Measurements from ENCODE around the gene GKN2. TPM values are rescaled to one million over a fixed set of nuclear protein-coding genes. Genes with fewer than 3 reads are reported as not detected.

Gene GKN2
- total RNA-seq, 1 donor from 2014 or later, result not detected

DNA sequence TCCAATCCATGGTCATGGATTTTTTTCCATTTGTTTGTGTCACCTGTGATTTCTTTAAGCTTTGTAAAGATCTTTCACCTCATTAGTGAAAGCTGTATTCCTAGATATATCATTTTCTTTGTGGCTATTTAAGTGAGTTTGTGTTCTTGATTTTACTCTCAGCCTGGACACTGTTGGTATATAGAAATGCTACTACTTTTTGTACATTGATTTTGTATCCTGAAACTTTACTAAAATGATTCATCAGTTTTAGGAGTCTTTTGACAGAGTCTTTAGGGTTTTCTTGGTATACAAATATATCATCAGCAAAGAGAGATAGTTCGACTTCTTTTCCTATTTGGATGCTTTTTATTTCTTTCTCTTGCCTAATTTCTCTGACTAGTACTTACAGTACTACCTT, 12.3 kb downstream of the GKN2 start:
- Histone ChIP-seq H3K27me3 (ENCODE audit: control insufficient read depth in 3 of 3, insufficient read depth in 3 of 3, low read length in 3 of 3) (no peaks in the 10 kb centered on the region), H3K4me3 (ENCODE audit: low read length in 3 of 3) (no peak overlapping the region), H3K9me3 (ENCODE audit: control insufficient read depth in 3 of 3, low read length in 3 of 3) (no peaks in the 10 kb centered on the region), H3K36me3 (ENCODE audit: control insufficient read depth in 3 of 3, insufficient read depth in 3 of 3, low read length in 3 of 3) (no peaks in the 10 kb centered on the region), H3K4me1 (ENCODE audit: control insufficient read depth in 3 of 3, insufficient read depth in 3 of 3, low read length in 3 of 3) (peaks cover 0 to 3% (median 3%) of the 10 kb centered on the region in 3 donors), H3K9ac (ENCODE audit: low read depth in 1 of 3, low read length in 3 of 3) (no peak overlapping the region), H3K27ac (ENCODE audit: low read depth, low read length) (no peak overlapping the region)

DNA sequence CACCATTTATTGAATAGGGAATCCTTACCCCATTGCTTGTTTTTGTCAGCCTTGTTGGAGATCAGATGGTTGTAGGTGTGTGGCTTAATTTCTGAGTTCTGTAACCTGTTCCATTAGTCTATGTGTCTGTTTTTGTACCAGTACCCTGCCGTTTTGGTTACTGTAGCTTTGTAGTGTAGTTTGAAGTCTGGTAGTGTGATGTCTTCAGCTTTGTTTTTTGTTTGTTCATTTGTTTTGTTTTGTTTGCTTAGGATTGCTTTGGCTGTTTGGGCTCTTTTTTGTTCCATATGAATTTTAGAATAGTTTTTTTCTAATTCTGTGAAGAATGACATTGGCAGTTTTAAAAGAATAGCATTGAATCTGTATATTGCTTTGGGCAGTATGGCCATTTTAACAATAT, 12.7 kb downstream of the GKN2 start:
- no peak overlapping the region for H3K4me3 ChIP-seq (ENCODE audit: low read length in 3 of 3)
- no peaks in the 10 kb centered on the region for H3K36me3 ChIP-seq (ENCODE audit: control insufficient read depth in 3 of 3, insufficient read depth in 3 of 3, low read length in 3 of 3)
- no peak overlapping the region for H3K9ac ChIP-seq (ENCODE audit: low read depth in 1 of 3, low read length in 3 of 3)
- H3K27ac ChIP-seq (ENCODE audit: low read depth, low read length), result no peak overlapping the region
- peaks cover 0 to 3% (median 3%) of the 10 kb centered on the region in 3 donors for H3K4me1 ChIP-seq (ENCODE audit: control insufficient read depth in 3 of 3, insufficient read depth in 3 of 3, low read length in 3 of 3)
- H3K27me3 ChIP-seq (ENCODE audit: control insufficient read depth in 3 of 3, insufficient read depth in 3 of 3, low read length in 3 of 3), result no peaks in the 10 kb centered on the region
- no peaks in the 10 kb centered on the region for H3K9me3 ChIP-seq (ENCODE audit: control insufficient read depth in 3 of 3, low read length in 3 of 3)

DNA sequence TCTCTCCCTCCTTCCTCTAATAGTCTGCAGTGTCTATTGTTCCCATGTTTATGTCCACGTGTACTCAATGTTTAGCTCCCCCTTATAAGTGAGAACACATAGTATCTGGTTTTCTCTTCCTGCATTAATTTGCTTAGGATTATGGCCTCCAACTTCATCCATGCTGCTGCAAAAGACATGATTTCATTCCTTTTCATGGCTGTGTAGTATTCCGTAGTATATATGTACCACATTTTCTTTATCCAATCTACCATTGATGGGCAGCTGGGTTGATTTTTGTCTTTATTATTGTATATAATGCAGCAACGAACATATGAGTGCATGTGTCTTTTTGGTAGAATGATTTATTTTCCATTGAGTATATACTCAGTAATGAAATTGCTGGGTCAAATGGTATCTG, 13.8 kb downstream of the GKN2 start:
- Histone ChIP-seq H3K36me3 (ENCODE audit: control insufficient read depth in 3 of 3, insufficient read depth in 3 of 3, low read length in 3 of 3) (no peaks in the 10 kb centered on the region), H3K4me3 (ENCODE audit: low read length in 3 of 3) (no peak overlapping the region), H3K9ac (ENCODE audit: low read depth in 1 of 3, low read length in 3 of 3) (no peak overlapping the region), H3K27ac (ENCODE audit: low read depth, low read length) (no peak overlapping the region), H3K27me3 (ENCODE audit: control insufficient read depth in 3 of 3, insufficient read depth in 3 of 3, low read length in 3 of 3) (no peaks in the 10 kb centered on the region), H3K9me3 (ENCODE audit: control insufficient read depth in 3 of 3, low read length in 3 of 3) (no peaks in the 10 kb centered on the region), H3K4me1 (ENCODE audit: control insufficient read depth in 3 of 3, insufficient read depth in 3 of 3, low read length in 3 of 3) (peaks cover 0 to 3% (median 3%) of the 10 kb centered on the region in 3 donors)

DNA sequence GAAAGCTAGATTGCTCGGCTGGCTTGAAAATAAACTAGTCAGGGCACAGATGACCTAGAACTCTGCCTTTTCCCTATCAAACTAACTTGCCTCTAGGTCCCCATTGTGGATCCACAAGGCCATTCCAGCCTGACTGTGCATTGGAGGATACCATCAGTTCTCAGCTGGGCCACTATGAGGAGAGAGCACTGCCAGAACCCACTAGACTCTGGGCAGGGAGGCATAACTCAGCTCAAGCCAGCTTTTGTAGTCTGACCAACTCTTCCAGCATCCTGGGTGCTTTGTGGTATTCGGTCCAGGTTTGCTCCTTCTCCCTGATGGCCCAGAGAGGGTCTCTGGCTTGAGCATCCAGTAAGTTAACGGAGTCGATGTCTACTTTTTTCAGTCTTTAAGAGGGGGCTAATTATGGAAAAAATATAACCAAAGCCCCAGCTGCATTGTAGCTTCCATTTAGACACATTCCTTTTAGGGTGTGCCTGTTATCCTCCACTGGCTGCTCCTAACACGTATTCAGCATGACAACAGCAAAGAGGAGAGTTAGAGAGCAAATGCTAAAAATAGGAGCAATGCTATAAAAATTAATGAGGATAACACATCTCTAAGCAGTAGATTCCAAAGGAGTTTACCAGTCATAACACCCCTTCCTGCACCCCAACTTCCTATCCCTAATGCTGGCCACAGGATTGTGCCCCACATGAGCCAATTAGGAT, 15.2 kb downstream of the GKN2 start:
- H3K4me3 ChIP-seq (ENCODE audit: low read length in 3 of 3), result no peak overlapping the region
- H3K4me1 ChIP-seq (ENCODE audit: control insufficient read depth in 3 of 3, insufficient read depth in 3 of 3, low read length in 3 of 3), result no peaks in the 10 kb centered on the region
- no peak overlapping the region for H3K27ac ChIP-seq (ENCODE audit: low read depth, low read length)
- no peaks in the 10 kb centered on the region for H3K9me3 ChIP-seq (ENCODE audit: control insufficient read depth in 3 of 3, low read length in 3 of 3)
- H3K27me3 ChIP-seq (ENCODE audit: control insufficient read depth in 3 of 3, insufficient read depth in 3 of 3, low read length in 3 of 3), result no peaks in the 10 kb centered on the region
- H3K36me3 ChIP-seq (ENCODE audit: control insufficient read depth in 3 of 3, insufficient read depth in 3 of 3, low read length in 3 of 3), result no peaks in the 10 kb centered on the region
- H3K9ac ChIP-seq (ENCODE audit: low read depth in 1 of 3, low read length in 3 of 3), result no peak overlapping the region

DNA sequence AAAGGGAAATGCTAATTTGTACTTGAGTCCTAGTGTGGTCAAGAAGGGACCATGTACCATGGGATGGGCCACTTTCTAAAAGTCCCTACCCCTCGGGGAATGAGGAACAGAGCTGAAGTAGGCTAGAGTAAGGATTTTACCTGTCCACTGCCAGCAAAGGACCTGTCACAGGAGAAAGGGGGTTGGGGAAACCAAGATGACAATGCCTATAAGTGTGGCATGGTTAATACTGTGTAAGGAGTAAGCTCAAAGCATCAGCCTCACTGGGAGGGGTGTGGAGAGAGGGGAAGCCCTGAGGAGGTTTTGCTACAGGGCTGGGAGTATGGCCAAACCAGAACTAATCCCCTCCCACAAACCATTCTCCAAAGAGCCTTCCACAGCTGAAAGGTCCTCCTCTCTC, 15.8 kb downstream of the GKN2 start:
- H3K9ac ChIP-seq (ENCODE audit: low read depth in 1 of 3, low read length in 3 of 3), result no peak overlapping the region
- H3K27me3 ChIP-seq (ENCODE audit: control insufficient read depth in 3 of 3, insufficient read depth in 3 of 3, low read length in 3 of 3), result peaks cover 0 to 3% (median 0%) of the 10 kb centered on the region in 3 donors
- H3K9me3 ChIP-seq (ENCODE audit: control insufficient read depth in 3 of 3, low read length in 3 of 3), result no peaks in the 10 kb centered on the region
- no peak overlapping the region for H3K4me3 ChIP-seq (ENCODE audit: low read length in 3 of 3)
- no peaks in the 10 kb centered on the region for H3K36me3 ChIP-seq (ENCODE audit: control insufficient read depth in 3 of 3, insufficient read depth in 3 of 3, low read length in 3 of 3)
- no peaks in the 10 kb centered on the region for H3K4me1 ChIP-seq (ENCODE audit: control insufficient read depth in 3 of 3, insufficient read depth in 3 of 3, low read length in 3 of 3)
- no peak overlapping the region for H3K27ac ChIP-seq (ENCODE audit: low read depth, low read length)

DNA sequence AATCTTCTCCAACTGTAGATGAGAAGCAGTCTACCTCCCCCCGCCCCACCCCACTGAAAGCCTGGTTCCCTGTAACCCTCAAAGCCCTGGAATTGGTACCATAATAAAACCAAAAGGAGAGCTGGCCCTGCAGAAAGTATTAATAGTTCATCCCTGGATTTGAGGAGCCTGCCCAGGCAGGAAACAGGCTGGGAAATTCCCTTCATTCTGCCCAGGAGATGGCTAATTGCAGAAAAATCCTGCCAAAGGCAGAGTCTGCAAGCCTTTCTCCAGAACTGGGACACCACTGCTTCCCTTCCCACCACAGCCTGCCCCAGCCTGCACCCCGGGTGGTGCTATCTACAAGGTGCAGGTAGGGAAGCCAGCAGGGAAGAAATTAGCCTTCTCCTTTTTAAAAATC, 16.3 kb downstream of the GKN2 start:
- Histone ChIP-seq H3K4me3 (ENCODE audit: low read length in 3 of 3) (no peak overlapping the region), H3K36me3 (ENCODE audit: control insufficient read depth in 3 of 3, insufficient read depth in 3 of 3, low read length in 3 of 3) (no peaks in the 10 kb centered on the region), H3K4me1 (ENCODE audit: control insufficient read depth in 3 of 3, insufficient read depth in 3 of 3, low read length in 3 of 3) (no peaks in the 10 kb centered on the region), H3K27ac (ENCODE audit: low read depth, low read length) (no peak overlapping the region), H3K9me3 (ENCODE audit: control insufficient read depth in 3 of 3, low read length in 3 of 3) (no peaks in the 10 kb centered on the region), H3K27me3 (ENCODE audit: control insufficient read depth in 3 of 3, insufficient read depth in 3 of 3, low read length in 3 of 3) (peaks cover 0 to 3% (median 0%) of the 10 kb centered on the region in 3 donors), H3K9ac (ENCODE audit: low read depth in 1 of 3, low read length in 3 of 3) (no peak overlapping the region)

DNA sequence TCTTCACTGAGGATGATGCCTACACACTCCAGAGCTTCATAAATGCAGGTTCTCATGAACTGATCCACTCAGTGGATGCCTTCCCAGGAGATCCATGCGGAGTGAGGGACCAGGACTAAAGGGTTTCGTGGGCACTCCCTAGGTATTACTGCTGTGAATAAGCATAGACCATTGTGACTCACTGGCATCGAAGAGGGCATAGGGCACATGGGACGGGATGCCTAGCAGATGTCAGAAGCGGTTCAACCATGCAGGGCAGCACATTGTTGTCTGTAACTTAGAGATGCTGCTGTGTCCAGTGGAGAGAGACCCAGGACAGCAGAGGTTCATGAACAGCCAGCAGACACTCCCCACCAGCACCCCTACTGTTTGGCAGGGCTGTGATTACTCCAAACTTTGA, 17.2 kb downstream of the GKN2 start:
- no peaks in the 10 kb centered on the region for H3K9me3 ChIP-seq (ENCODE audit: control insufficient read depth in 3 of 3, low read length in 3 of 3)
- H3K4me1 ChIP-seq (ENCODE audit: control insufficient read depth in 3 of 3, insufficient read depth in 3 of 3, low read length in 3 of 3), result no peaks in the 10 kb centered on the region
- peaks cover 0 to 3% (median 0%) of the 10 kb centered on the region in 3 donors for H3K27me3 ChIP-seq (ENCODE audit: control insufficient read depth in 3 of 3, insufficient read depth in 3 of 3, low read length in 3 of 3)
- no peak overlapping the region for H3K9ac ChIP-seq (ENCODE audit: low read depth in 1 of 3, low read length in 3 of 3)
- H3K36me3 ChIP-seq (ENCODE audit: control insufficient read depth in 3 of 3, insufficient read depth in 3 of 3, low read length in 3 of 3), result no peaks in the 10 kb centered on the region
- H3K27ac ChIP-seq (ENCODE audit: low read depth, low read length), result no peak overlapping the region
- H3K4me3 ChIP-seq (ENCODE audit: low read length in 3 of 3), result no peak overlapping the region

DNA sequence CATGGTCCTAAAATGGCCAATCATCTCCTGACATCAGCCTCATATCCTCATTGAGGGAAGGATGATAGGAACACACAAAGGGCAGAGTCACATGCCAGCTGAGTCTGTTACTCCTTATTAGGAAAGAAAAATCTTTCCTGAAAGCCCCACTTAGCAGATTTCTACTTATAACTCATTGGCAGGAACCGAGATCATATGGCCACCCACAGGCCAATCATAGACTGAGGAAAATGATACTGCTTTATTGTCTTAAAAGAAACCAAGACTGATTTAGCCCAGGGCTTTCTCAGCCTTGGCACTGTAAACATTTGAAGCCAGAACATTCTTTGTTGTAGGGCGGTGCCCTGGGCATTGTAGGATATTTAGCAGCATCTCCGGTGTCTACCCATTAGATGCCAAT, 18.7 kb downstream of the GKN2 start:
- Histone ChIP-seq H3K27me3 (ENCODE audit: control insufficient read depth in 3 of 3, insufficient read depth in 3 of 3, low read length in 3 of 3) (peaks cover 0 to 3% (median 0%) of the 10 kb centered on the region in 3 donors), H3K4me3 (ENCODE audit: low read length in 3 of 3) (no peak overlapping the region), H3K9ac (ENCODE audit: low read depth in 1 of 3, low read length in 3 of 3) (no peak overlapping the region), H3K9me3 (ENCODE audit: control insufficient read depth in 3 of 3, low read length in 3 of 3) (no peaks in the 10 kb centered on the region), H3K36me3 (ENCODE audit: control insufficient read depth in 3 of 3, insufficient read depth in 3 of 3, low read length in 3 of 3) (no peaks in the 10 kb centered on the region), H3K27ac (ENCODE audit: low read depth, low read length) (no peak overlapping the region), H3K4me1 (ENCODE audit: control insufficient read depth in 3 of 3, insufficient read depth in 3 of 3, low read length in 3 of 3) (no peaks in the 10 kb centered on the region)

DNA sequence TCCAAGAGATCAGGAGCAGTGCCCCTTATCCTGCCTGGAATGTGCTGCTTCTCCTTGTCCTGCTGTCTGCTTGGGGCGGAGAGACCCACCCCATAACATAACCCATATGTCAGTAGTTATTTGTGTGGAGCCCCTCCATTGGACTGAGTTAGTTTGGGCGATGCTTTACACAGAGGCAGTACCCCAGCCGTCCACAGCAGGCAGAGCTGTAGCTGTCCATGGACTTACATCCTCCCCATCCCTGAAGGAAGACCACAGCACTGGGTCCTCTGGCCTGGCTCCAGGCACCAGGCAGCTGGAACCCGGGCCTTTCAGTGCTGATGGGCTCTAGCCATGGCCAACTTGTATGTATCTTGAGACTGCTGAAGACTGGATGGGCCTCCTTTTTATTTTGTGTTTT, 20.3 kb downstream of the GKN2 start:
- H3K36me3 ChIP-seq (ENCODE audit: control insufficient read depth in 3 of 3, insufficient read depth in 3 of 3, low read length in 3 of 3), result no peaks in the 10 kb centered on the region
- no peaks in the 10 kb centered on the region for H3K4me1 ChIP-seq (ENCODE audit: control insufficient read depth in 3 of 3, insufficient read depth in 3 of 3, low read length in 3 of 3)
- no peak overlapping the region for H3K4me3 ChIP-seq (ENCODE audit: low read length in 3 of 3)
- peaks cover 0 to 5% (median 3%) of the 10 kb centered on the region in 3 donors for H3K27me3 ChIP-seq (ENCODE audit: control insufficient read depth in 3 of 3, insufficient read depth in 3 of 3, low read length in 3 of 3)
- no peak overlapping the region for H3K9ac ChIP-seq (ENCODE audit: low read depth in 1 of 3, low read length in 3 of 3)
- H3K27ac ChIP-seq (ENCODE audit: low read depth, low read length), result no peak overlapping the region
- H3K9me3 ChIP-seq (ENCODE audit: control insufficient read depth in 3 of 3, low read length in 3 of 3), result no peaks in the 10 kb centered on the region

DNA sequence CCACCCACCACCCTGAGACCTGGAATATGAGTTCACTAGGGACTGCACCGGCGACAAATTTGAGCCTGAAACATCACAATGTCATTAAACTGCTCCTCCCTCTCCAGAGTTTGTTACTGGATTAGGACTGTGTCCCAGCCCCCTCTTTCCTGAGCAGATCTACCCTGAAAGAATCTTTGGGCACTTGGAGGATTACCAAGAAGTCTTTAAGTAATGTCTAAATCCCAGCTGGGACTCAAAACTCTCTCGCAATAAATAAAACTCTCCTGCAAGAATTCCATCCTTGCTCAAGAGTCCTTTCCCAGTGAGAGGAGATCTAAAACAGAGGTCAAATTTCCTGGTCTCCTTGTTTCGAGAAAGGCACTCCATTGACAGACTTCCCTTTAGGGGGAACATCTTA, 20.9 kb downstream of the GKN2 start:
- H3K9me3 ChIP-seq (ENCODE audit: control insufficient read depth in 3 of 3, low read length in 3 of 3), result no peaks in the 10 kb centered on the region
- peaks cover 0 to 5% (median 4%) of the 10 kb centered on the region in 3 donors for H3K27me3 ChIP-seq (ENCODE audit: control insufficient read depth in 3 of 3, insufficient read depth in 3 of 3, low read length in 3 of 3)
- no peak overlapping the region for H3K4me3 ChIP-seq (ENCODE audit: low read length in 3 of 3)
- H3K27ac ChIP-seq (ENCODE audit: low read depth, low read length), result no peak overlapping the region
- no peaks in the 10 kb centered on the region for H3K4me1 ChIP-seq (ENCODE audit: control insufficient read depth in 3 of 3, insufficient read depth in 3 of 3, low read length in 3 of 3)
- no peak overlapping the region for H3K9ac ChIP-seq (ENCODE audit: low read depth in 1 of 3, low read length in 3 of 3)
- H3K36me3 ChIP-seq (ENCODE audit: control insufficient read depth in 3 of 3, insufficient read depth in 3 of 3, low read length in 3 of 3), result no peaks in the 10 kb centered on the region

Measured in skeletal muscle tissue (tissue), 4 donors.